Esophagus muscularis mucosa (tissue), 4 donors: ENCODE results near the gene CSF1. TPM values are rescaled to one million over a fixed set of nuclear protein-coding genes. Genes with fewer than 3 reads are reported as not detected.
A peak's percentile ranks its signal among the peaks of the same experiment; 100 is the strongest.

Source experiments
- DNase-seq: peaks from one replicate; pipeline ENCODE4 v3.0.0-alpha.2; 2017; ENCODE audit errors: extremely low spot score
- H3K27ac ChIP-seq, 4 donors: fragments of 200-600 bp; sonication (generic); replicated peaks in 1 of 4; 1 replicate in 3 of 4; 2 replicates in 1 of 4; pipeline ENCODE4 v1.5.1; 2016 to 2019; ENCODE audit warnings: mild to moderate bottlenecking in 1 of 4
- H3K27me3 ChIP-seq, 4 donors: fragments of 200-600 bp; sonication (generic); one replicate each; pipeline versions ENCODE4 v1.5.1 to v1.6.0; 2016 to 2019
- H3K36me3 ChIP-seq, 4 donors: fragments of 200-600 bp; sonication (generic); one replicate each; pipeline ENCODE4 v1.5.1; 2016 to 2019
- H3K4me1 ChIP-seq, 4 donors: fragments of 200-600 bp; sonication (generic); one replicate each; pipeline ENCODE4 v1.5.1; 2016 to 2019
- H3K4me3 ChIP-seq, 4 donors: fragments of 200-600 bp; sonication (generic); 1 replicate in 2 of 4; 2 replicates in 2 of 4; pipeline ENCODE4 v1.5.1; 2016 to 2019; ENCODE audit warnings: mild to moderate bottlenecking in 4 of 4, moderate library complexity in 1 of 4
- H3K9me3 ChIP-seq, 4 donors: fragments of 200-600 bp; sonication (generic); 1 replicate in 3 of 4; 2 replicates in 1 of 4; pipeline ENCODE4 v1.5.1; 2016 to 2019
- EP300 ChIP-seq: sonication (generic); formaldehyde crosslinking; IDR thresholded peaks from one replicate; pipeline ENCODE4 v1.6.1; 2017; ENCODE audit warnings: antibody characterized with exemption
- POLR2A ChIP-seq: fragments of 450-650 bp; IDR thresholded peaks from one replicate; pipeline ENCODE4 v1.6.1; 2017; ENCODE audit warnings: antibody characterized with exemption, moderate library complexity, mild to moderate bottlenecking, low read depth
- POLR2AphosphoS5 ChIP-seq, 2 donors: sonication (generic); formaldehyde crosslinking; IDR thresholded peaks; one replicate each; pipeline ENCODE4 v1.6.1; 2017; ENCODE audit warnings: antibody characterized with exemption in 2 of 2
- WGBS: methylation state at CpG from one replicate; pipeline ENCODE4 v1.1.5; 2018; 5-methylcytosine and 5-hydroxymethylcytosine counted together
- intact Hi-C: fragments of 100-400 bp; cut with DNase I; formaldehyde crosslinking; loops from one replicate; pipeline ENCODE4 v1.15.1; 2023
- total RNA-seq, 4 donors: library from RNA; depleted of rRNA; stranded (reverse); fragments of >200 nt; gene quantifications; one replicate each; pipeline versions ENCODE4 v1.1.0 to v1.2.1, GENCODE V29; 2016
- TF ChIP-seq, protein P1 (sequence below), 3 experiments: fragments of 200-600 bp in 2 of 3; fragments of 450-650 bp in 1 of 3; sonication (generic) in 2 of 3; IDR thresholded peaks; one replicate each; pipeline ENCODE4 v1.5.1; 2017 to 2019; ENCODE audit warnings: antibody characterized with exemption in 3 of 3, mild to moderate bottlenecking in 2 of 3, moderate library complexity in 1 of 3

Gene CSF1
- total RNA-seq, 4 donors from 2014 or later, result 27.0 to 92.6 (median 48.1) TPM

DNA sequence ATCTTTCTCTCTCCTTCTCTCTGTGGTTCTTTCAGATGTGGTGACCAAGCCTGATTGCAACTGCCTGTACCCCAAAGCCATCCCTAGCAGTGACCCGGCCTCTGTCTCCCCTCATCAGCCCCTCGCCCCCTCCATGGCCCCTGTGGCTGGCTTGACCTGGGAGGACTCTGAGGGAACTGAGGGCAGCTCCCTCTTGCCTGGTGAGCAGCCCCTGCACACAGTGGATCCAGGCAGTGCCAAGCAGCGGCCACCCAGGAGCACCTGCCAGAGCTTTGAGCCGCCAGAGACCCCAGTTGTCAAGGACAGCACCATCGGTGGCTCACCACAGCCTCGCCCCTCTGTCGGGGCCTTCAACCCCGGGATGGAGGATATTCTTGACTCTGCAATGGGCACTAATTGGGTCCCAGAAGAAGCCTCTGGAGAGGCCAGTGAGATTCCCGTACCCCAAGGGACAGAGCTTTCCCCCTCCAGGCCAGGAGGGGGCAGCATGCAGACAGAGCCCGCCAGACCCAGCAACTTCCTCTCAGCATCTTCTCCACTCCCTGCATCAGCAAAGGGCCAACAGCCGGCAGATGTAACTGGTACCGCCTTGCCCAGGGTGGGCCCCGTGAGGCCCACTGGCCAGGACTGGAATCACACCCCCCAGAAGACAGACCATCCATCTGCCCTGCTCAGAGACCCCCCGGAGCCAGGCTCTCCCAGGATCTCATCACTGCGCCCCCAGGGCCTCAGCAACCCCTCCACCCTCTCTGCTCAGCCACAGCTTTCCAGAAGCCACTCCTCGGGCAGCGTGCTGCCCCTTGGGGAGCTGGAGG lies 12.7 kb downstream of the CSF1 start:
- 71% methylated on average over 8 of the region's 17 CpGs for WGBS
- H3K36me3 ChIP-seq, result peaks cover 72 to 91% (median 86%) of the 10 kb centered on the region in 4 donors
- intact Hi-C loops, result no loop called here

DNA sequence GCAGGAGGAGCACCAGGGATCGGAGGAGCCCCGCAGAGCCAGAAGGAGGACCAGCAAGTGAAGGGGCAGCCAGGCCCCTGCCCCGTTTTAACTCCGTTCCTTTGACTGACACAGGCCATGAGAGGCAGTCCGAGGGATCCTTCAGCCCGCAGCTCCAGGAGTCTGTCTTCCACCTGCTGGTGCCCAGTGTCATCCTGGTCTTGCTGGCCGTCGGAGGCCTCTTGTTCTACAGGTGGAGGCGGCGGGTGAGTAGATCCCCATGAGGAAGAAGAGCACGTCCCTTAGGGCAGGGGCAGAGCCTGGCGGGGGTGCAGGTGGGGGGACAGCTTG lies 13.3 kb downstream of the CSF1 start:
- 86% methylated on average over 8 of the region's 12 CpGs for WGBS

More for the DNA sequence above, 12.7 kb downstream of the CSF1 start:
- Histone ChIP-seq H3K27ac (peak overlapping the region in 3 of 4 donors; percentile 2 to 48 (median 29)), H3K4me3 (no peak overlapping the region), H3K9me3 (no peaks in the 10 kb centered on the region), H3K4me1 (peaks cover 16 to 79% (median 53%) of the 10 kb centered on the region in 4 donors), H3K27me3 (no peaks in the 10 kb centered on the region)
- DNase-seq, result no peak
- TF ChIP-seq POLR2A (no peak), POLR2AphosphoS5 (IDR thresholded peaks at IDR 0.05) (no peak), EP300 (no peak)
- TF ChIP-seq, protein P1, sequence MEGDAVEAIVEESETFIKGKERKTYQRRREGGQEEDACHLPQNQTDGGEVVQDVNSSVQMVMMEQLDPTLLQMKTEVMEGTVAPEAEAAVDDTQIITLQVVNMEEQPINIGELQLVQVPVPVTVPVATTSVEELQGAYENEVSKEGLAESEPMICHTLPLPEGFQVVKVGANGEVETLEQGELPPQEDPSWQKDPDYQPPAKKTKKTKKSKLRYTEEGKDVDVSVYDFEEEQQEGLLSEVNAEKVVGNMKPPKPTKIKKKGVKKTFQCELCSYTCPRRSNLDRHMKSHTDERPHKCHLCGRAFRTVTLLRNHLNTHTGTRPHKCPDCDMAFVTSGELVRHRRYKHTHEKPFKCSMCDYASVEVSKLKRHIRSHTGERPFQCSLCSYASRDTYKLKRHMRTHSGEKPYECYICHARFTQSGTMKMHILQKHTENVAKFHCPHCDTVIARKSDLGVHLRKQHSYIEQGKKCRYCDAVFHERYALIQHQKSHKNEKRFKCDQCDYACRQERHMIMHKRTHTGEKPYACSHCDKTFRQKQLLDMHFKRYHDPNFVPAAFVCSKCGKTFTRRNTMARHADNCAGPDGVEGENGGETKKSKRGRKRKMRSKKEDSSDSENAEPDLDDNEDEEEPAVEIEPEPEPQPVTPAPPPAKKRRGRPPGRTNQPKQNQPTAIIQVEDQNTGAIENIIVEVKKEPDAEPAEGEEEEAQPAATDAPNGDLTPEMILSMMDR (IDR thresholded peaks at IDR 0.05), result peak; percentile 34 to 60 (median 39)

DNA sequence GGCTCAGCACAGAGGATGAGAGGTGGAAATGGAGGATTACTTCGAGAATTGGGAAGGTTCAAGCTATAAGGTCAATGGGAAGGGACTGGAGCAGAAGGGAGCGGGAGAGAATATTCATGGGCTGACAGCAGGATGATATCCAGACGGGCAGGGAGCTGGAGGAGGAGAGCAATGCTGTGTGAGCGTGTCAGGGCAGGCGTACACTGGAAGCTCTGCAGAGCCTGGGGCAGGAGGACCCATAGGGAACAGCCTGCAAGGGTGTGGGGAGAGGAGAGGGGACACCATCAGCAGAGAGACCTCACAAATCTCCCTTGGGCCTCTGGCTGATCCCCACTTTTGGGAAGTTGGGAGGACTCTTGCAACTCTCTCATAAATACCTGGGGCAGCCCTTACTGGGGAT lies 13.7 kb downstream of the CSF1 start:
- peaks cover 26 to 80% (median 62%) of the 10 kb centered on the region in 4 donors for H3K4me1 ChIP-seq
- no peaks in the 10 kb centered on the region for H3K9me3 ChIP-seq
- intact Hi-C loops, result no loop called here
- no peak for DNase-seq
- 72% methylated on average over 5 of the region's 5 CpGs for WGBS
- H3K36me3 ChIP-seq, result peaks cover 70 to 90% (median 85%) of the 10 kb centered on the region in 4 donors
- TF ChIP-seq POLR2AphosphoS5 (IDR thresholded peaks at IDR 0.05) (no peak), EP300 (no peak), POLR2A (no peak)
- TF ChIP-seq, protein P1 (IDR thresholded peaks at IDR 0.05), result no peak
- H3K4me3 ChIP-seq, result no peak overlapping the region
- peak overlapping the region in 3 of 4 donors; percentile 26 to 48 (median 29) for H3K27ac ChIP-seq
- H3K27me3 ChIP-seq, result no peaks in the 10 kb centered on the region

More for the DNA sequence above, 13.3 kb downstream of the CSF1 start:
- intact Hi-C loops, result no loop called here
- Histone ChIP-seq H3K36me3 (peaks cover 68 to 90% (median 85%) of the 10 kb centered on the region in 4 donors), H3K27me3 (no peaks in the 10 kb centered on the region), H3K9me3 (no peaks in the 10 kb centered on the region), H3K27ac (peak overlapping the region in 3 of 4 donors; percentile 2 to 48 (median 29)), H3K4me1 (peaks cover 22 to 79% (median 58%) of the 10 kb centered on the region in 4 donors), H3K4me3 (no peak overlapping the region)
- no peak for DNase-seq
- no peak for TF ChIP-seq POLR2A

DNA sequence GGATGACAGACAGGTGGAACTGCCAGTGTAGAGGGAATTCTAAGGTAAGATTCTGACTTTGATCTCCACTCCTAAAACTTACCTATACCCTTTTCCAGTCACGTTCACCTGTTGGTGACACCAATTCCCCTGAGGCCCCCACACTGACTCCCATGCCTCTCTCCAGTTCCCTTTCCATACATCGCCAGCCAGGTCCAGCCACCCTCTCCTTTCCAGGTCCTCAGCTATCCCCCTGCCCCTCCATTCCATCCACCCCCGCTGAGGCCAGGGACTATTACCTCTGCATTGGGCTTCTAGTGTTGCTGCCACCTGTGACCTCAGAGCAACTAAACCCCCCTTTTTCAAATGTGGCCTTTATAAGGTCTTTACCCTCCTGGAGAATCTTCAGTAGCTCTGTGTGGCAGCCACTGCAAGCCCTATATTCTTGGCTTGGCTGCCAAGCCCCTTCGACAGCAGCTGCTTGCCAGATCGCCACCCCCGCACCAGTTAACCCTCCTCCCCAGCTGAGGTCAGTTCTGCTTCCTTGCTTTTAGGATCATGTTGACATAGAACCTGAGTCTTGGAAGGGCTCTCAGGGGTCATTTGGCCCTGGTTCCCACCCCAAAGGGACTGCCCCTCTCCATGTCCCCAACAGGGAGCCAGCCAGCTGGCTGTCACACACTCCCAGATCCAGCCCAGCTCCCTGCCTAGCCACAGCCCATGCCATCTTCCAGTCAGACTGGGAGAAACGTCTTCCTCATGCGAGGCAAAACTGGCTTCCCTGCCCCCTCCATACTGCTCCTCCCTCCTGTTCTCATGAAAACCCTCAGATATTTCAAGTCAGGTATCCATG lies 14.7 kb downstream of the CSF1 start:
- Histone ChIP-seq H3K4me3 (no peak overlapping the region), H3K27ac (peak overlapping the region; percentile 29 to 57 (median 38)), H3K27me3 (no peaks in the 10 kb centered on the region), H3K9me3 (no peaks in the 10 kb centered on the region), H3K36me3 (peaks cover 67 to 90% (median 86%) of the 10 kb centered on the region in 4 donors), H3K4me1 (peaks cover 37 to 80% (median 72%) of the 10 kb centered on the region in 4 donors)
- DNase-seq, result no peak
- WGBS, result 82% methylated on average over 8 of the region's 8 CpGs
- TF ChIP-seq POLR2AphosphoS5 (IDR thresholded peaks at IDR 0.05), result no peak
- TF ChIP-seq POLR2A, result no peak
- TF ChIP-seq EP300, result no peak
- TF ChIP-seq, protein P1 (IDR thresholded peaks at IDR 0.05), result no peak
- intact Hi-C loops, result loop anchor here (5.0 kb wide), 2 partner anchors 57 to 58 kb away; partner anchors contain the start of gene AHCYL1
